Tibial nerve (tissue), 4 donors: ENCODE data around the gene LRG1. TPM values are rescaled to one million over a fixed set of nuclear protein-coding genes. Genes with fewer than 3 reads are reported as not detected.

Experiments used
- DNase-seq, 2 donors: peaks; one replicate each; pipeline ENCODE4 v3.0.0-alpha.2; 2019; ENCODE audit warnings: low spot score in 2 of 2
- H3K27ac ChIP-seq, 4 donors: fragments of 200-600 bp; sonication (generic) in 3 of 4; one replicate each; pipeline ENCODE4 v1.5.1; 2017 to 2019; ENCODE audit warnings: mild to moderate bottlenecking in 1 of 4
- H3K27me3 ChIP-seq, 2 donors: fragments of 200-600 bp; sonication (generic) in 1 of 2; one replicate each; pipeline versions ENCODE4 v1.5.1 to v1.6.0; 2017 to 2019
- H3K36me3 ChIP-seq, 3 donors: fragments of 200-600 bp; sonication (generic); one replicate each; pipeline ENCODE4 v1.5.1; 2018 to 2019
- H3K4me1 ChIP-seq, 4 donors: fragments of 200-600 bp; sonication (generic) in 3 of 4; one replicate each; pipeline ENCODE4 v1.5.1; 2017 to 2019
- H3K4me3 ChIP-seq, 4 donors: fragments of 200-600 bp; sonication (generic) in 3 of 4; one replicate each; pipeline ENCODE4 v1.5.1; 2017 to 2019; ENCODE audit warnings: mild to moderate bottlenecking in 1 of 4, moderate library complexity in 1 of 4
- H3K9me3 ChIP-seq, 4 donors: fragments of 200-600 bp; sonication (generic) in 3 of 4; one replicate each; pipeline ENCODE4 v1.5.1; 2017 to 2019
- CTCF ChIP-seq, 5 experiments: fragments of 200-600 bp in 3 of 5; fragments of 450-650 bp in 2 of 5; sonication (generic) in 3 of 5; IDR thresholded peaks; one replicate each; pipeline ENCODE4 v1.5.1; 2016 to 2019; ENCODE audit warnings: antibody characterized with exemption in 5 of 5, mild to moderate bottlenecking in 3 of 5, moderate library complexity in 2 of 5
- EP300 ChIP-seq, 2 donors: sonication (generic); formaldehyde crosslinking; IDR thresholded peaks; one replicate each; pipeline ENCODE4 v1.6.1; 2017; ENCODE audit warnings: antibody characterized with exemption in 2 of 2, mild to moderate bottlenecking in 1 of 2
- POLR2A ChIP-seq, 2 donors: fragments of 450-650 bp; IDR thresholded peaks; one replicate each; pipeline ENCODE4 v1.6.1; 2017; ENCODE audit warnings: antibody characterized with exemption in 2 of 2, mild to moderate bottlenecking in 2 of 2, moderate library complexity in 2 of 2
- WGBS, 2 donors: methylation state at CpG; one replicate each; pipeline ENCODE4 v1.1.5; 2018; 5-methylcytosine and 5-hydroxymethylcytosine counted together
- total RNA-seq, 4 donors: library from RNA; depleted of rRNA; stranded (reverse); fragments of >200 nt; gene quantifications; one replicate each; pipeline ENCODE4 v1.1.0, GENCODE V29; 2016

LRG1 gene
- total RNA-seq, 4 donors from 2014 or later, result 0.66 to 2.5 (median 1.4) TPM

DNA sequence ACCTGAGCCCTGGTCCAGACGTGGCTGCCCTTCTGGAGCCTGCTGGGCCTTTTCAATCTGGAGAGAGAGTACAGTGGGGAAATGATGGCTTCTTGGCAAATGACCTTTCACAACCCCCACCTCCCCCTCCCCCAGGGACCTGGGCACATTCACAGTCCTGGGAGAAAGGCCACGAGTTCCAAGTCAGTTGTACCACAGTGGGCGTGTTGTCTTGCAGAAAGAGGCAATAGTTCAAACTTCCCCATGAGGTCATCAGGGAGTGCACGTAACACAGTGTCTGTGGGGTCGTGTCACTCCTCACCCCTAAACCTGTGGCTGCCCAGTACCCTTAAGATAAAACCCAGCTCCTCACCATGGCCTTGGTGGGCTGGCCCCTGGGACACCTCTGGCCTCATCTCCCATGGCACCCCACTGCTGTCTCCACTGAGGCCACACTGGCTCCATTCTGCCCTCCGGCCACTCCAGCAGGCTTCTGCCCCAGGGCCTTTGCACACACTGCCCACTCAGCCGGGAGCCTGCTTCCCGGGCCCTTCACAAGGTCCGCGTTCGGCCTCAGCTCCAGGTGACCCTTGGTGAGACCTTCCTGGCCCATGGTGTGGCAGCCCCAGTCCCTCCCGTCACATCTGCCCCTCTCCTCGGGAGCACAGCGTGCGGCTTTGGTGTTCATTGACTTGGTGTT, 34.8 kb downstream of the LRG1 start:
- Histone ChIP-seq H3K4me1 (peaks cover 0 to 14% (median 0%) of the 10 kb centered on the region in 4 donors), H3K9me3 (no peaks in the 10 kb centered on the region), H3K27me3 (no peaks in the 10 kb centered on the region), H3K27ac (peak overlapping the region in 1 of 4 donors; percentile 54), H3K36me3 (peaks cover 0 to 68% (median 0%) of the 10 kb centered on the region in 3 donors), H3K4me3 (no peak overlapping the region)
- DNase-seq, result no peak
- WGBS, 2 donors, result 70 to 80% methylated on average over 15 of the region's 15 CpGs
- TF ChIP-seq POLR2A (IDR thresholded peaks at IDR 0.05) (no peak), CTCF (IDR thresholded peaks at IDR 0.05) (no peak), EP300 (IDR thresholded peaks at IDR 0.05) (no peak)

DNA sequence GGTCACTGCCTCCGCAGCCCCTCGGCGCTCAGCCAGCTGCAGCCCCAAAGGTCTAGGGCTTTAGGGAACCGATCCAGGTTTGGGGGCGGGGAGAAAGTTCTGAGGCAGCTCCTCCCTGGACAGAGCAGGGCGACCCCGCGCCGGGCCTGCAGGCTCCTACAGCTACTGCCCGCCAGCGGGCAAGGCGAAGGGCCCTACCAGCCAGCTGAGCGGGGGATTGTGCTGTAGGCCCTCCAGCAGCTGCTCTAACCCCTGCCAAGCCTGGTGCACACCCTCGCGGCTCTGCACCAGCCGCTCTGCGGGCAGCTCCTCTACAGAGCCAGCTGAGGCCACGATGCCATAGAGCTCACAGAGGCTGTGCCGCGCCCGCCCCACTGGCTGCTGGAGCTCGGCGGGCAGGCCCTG, 35.5 kb downstream of the LRG1 start:
- DNase-seq, result no peak
- Histone ChIP-seq H3K9me3 (no peaks in the 10 kb centered on the region), H3K4me3 (no peak overlapping the region), H3K27me3 (no peaks in the 10 kb centered on the region), H3K36me3 (peaks cover 0 to 75% (median 0%) of the 10 kb centered on the region in 3 donors), H3K27ac (peak overlapping the region in 1 of 4 donors; percentile 54), H3K4me1 (peaks cover 0 to 14% (median 0%) of the 10 kb centered on the region in 4 donors)
- TF ChIP-seq CTCF (IDR thresholded peaks at IDR 0.05) (no peak), EP300 (IDR thresholded peaks at IDR 0.05) (no peak), POLR2A (IDR thresholded peaks at IDR 0.05) (no peak)
- WGBS, 2 donors, result 57 to 73% methylated on average over 20 to 23 of the region's 23 CpGs

DNA sequence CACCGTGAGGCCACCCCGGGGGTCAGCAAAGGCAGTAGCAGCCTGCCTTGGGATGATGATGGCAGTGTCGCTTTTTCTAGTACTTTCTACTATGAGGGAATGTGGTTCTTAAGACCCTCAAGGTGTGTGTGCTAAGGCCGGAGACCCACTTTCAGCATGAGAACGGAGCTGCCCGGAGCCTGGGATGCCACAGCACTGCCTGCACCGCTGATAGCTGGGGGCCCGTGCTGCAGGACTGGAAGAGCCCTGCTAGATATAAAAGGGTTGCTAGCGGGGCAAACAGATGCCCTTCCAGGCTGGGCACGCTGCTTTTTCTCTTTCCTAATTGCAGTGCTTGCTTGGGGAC, 36.0 kb downstream of the LRG1 start:
- Histone ChIP-seq H3K27me3 (no peaks in the 10 kb centered on the region), H3K36me3 (peaks cover 0 to 80% (median 0%) of the 10 kb centered on the region in 3 donors), H3K9me3 (no peaks in the 10 kb centered on the region), H3K4me3 (no peak overlapping the region), H3K4me1 (peaks cover 0 to 14% (median 0%) of the 10 kb centered on the region in 4 donors), H3K27ac (peak overlapping the region in 1 of 4 donors; percentile 54)
- no peak for DNase-seq
- WGBS, 2 donors, result 80 to 87% methylated on average over 10 of the region's 10 CpGs
- TF ChIP-seq EP300 (IDR thresholded peaks at IDR 0.05), result no peak
- no peak for TF ChIP-seq POLR2A (IDR thresholded peaks at IDR 0.05)
- no peak for TF ChIP-seq CTCF (IDR thresholded peaks at IDR 0.05)

DNA sequence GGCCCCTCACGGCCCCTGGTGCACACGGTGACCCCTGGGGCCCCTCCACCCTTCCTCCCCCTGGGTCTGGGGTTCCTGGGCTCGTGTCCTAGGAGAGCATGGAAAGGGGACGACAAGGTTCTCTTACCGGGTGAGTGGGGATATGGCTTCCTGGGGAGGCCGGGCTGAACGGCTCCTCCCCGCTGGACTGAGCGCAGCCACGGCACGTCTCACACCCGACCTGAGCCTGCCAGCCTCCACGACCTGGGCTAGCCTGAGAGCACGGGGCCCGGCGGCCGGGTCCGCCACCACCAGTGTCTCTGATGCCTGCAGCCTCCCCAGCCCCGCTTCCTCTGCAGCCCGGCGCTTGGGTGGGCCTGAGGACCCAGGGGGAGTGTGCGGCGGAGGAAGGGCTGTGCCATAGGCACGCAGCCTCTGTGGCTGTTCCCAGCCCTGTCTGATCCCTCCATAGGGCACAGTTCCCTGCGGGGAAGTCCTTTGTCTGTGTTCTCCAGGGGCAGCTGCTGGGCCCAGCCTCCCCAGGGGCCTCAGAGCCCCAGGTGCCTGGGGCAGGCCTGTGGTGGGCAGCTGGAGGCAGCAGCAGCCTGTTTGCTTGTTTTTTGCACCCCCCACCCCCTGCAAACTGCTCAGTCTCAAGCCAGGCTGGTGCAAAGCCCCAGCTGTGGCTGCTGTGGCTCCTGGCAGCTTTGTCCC, 36.6 kb downstream of the LRG1 start:
- peaks cover 0 to 14% (median 0%) of the 10 kb centered on the region in 4 donors for H3K4me1 ChIP-seq
- peaks cover under 1 to 85% (median 1%) of the 10 kb centered on the region in 3 donors for H3K36me3 ChIP-seq
- no peak for TF ChIP-seq EP300 (IDR thresholded peaks at IDR 0.05)
- no peak for TF ChIP-seq CTCF (IDR thresholded peaks at IDR 0.05)
- TF ChIP-seq POLR2A (IDR thresholded peaks at IDR 0.05), result no peak

More for the DNA sequence above, 36.6 kb downstream of the LRG1 start:
- Histone ChIP-seq H3K4me3 (no peak overlapping the region), H3K9me3 (no peaks in the 10 kb centered on the region), H3K27me3 (no peaks in the 10 kb centered on the region), H3K27ac (peak overlapping the region in 1 of 4 donors; percentile 54)
- DNase-seq, result no peak
- WGBS, 2 donors, result 82 to 83% methylated on average over 13 to 15 of the region's 25 CpGs
